Measurements from ENCODE around the gene VAMP2. TPM values are rescaled to one million over a fixed set of nuclear protein-coding genes. Genes with fewer than 3 reads are reported as not detected.

Gene VAMP2
- total RNA-seq, 1 experiment from 2014 or later = 5.0 TPM

- CTCF ChIA-PET = no interaction called here
Measured at GRCh38 chr17:8159459-8160223, 3.1 kb downstream of the VAMP2 start.

GRCh38 chr17:8159032-8159400 is 3.7 kb downstream of the VAMP2 start:
- Histone ChIP-seq H3K4me1 (ENCODE audit: insufficient read depth, low read length) (peaks cover 41% of the 10 kb centered on the region), H3K36me3 (ENCODE audit: low read depth, low read length) (no peaks in the 10 kb centered on the region; the same call in 1 of the 2 replicates), H3K27me3 (ENCODE audit: low read length) (no peaks in the 10 kb centered on the region), H3K9ac (ENCODE audit: low read length) (no peak overlapping the region), H3K9me2 (replicated peaks; ENCODE audit: low read length) (no peaks in the 10 kb centered on the region), H3K4me3 (ENCODE audit: low read length) (no peak overlapping the region), H3K4me2 (ENCODE audit: low read length) (no peak overlapping the region), H2AFZ (ENCODE audit: low read length) (no peak overlapping the region), H3F3A (ENCODE audit: low read length, unreplicated experiment) (no peaks in the 10 kb centered on the region), H3K27ac (ENCODE audit: low read length) (no peak overlapping the region), H3K9me3 (ENCODE audit: low read length) (no peaks in the 10 kb centered on the region), H3K79me2 (ENCODE audit: low read length) (peaks cover 36% of the 10 kb centered on the region), H4K20me1 (ENCODE audit: low read length) (peaks cover 15% of the 10 kb centered on the region; the same call in 1 of the 2 replicates)
- ChIA-PET POLR2A (ENCODE audit: unreplicated experiment) (no interaction called here), CTCF (no interaction called here)
- TF ChIP-seq EZH2 (IDR thresholded peaks at IDR 0.05; ENCODE audit: low read length, unreplicated experiment) = no peak
- TF ChIP-seq EZH2phosphoT487 (IDR thresholded peaks at IDR 0.05; ENCODE audit: borderline replicate concordance, low read length) = no peak
- TF ChIP-seq, protein P1, sequence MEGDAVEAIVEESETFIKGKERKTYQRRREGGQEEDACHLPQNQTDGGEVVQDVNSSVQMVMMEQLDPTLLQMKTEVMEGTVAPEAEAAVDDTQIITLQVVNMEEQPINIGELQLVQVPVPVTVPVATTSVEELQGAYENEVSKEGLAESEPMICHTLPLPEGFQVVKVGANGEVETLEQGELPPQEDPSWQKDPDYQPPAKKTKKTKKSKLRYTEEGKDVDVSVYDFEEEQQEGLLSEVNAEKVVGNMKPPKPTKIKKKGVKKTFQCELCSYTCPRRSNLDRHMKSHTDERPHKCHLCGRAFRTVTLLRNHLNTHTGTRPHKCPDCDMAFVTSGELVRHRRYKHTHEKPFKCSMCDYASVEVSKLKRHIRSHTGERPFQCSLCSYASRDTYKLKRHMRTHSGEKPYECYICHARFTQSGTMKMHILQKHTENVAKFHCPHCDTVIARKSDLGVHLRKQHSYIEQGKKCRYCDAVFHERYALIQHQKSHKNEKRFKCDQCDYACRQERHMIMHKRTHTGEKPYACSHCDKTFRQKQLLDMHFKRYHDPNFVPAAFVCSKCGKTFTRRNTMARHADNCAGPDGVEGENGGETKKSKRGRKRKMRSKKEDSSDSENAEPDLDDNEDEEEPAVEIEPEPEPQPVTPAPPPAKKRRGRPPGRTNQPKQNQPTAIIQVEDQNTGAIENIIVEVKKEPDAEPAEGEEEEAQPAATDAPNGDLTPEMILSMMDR (conservative IDR thresholded peaks at IDR 0.05; ENCODE audit: low read depth, low read length) = no peak
- ATAC-seq (no peak), DNase-seq (no peak)
- no TSS peak for BruUV-seq (replicated peaks)
- intact Hi-C loops (cut with micrococcal nuclease) = no loop called here

More at GRCh38 chr17:8159459-8160223, 3.1 kb downstream of the VAMP2 start:
- ATAC-seq (no peak), DNase-seq (no peak)
- no TSS peak for BruUV-seq (replicated peaks)
- POLR2A ChIA-PET (ENCODE audit: unreplicated experiment) = no interaction called here
- Histone ChIP-seq H3K79me2 (ENCODE audit: low read length) (peaks cover 33% of the 10 kb centered on the region), H3K4me2 (ENCODE audit: low read length) (no peak overlapping the region), H2AFZ (ENCODE audit: low read length) (no peak overlapping the region), H3K36me3 (ENCODE audit: low read depth, low read length) (no peaks in the 10 kb centered on the region; the same call in 1 of the 2 replicates), H3K9ac (ENCODE audit: low read length) (no peak overlapping the region), H3K9me3 (ENCODE audit: low read length) (no peaks in the 10 kb centered on the region), H3K9me2 (replicated peaks; ENCODE audit: low read length) (no peaks in the 10 kb centered on the region), H3K4me3 (ENCODE audit: low read length) (no peak overlapping the region), H3K27me3 (ENCODE audit: low read length) (no peaks in the 10 kb centered on the region), H4K20me1 (ENCODE audit: low read length) (peaks cover 13% of the 10 kb centered on the region; the same call in 1 of the 2 replicates), H3F3A (ENCODE audit: low read length, unreplicated experiment) (no peaks in the 10 kb centered on the region), H3K4me1 (ENCODE audit: insufficient read depth, low read length) (peaks cover 40% of the 10 kb centered on the region), H3K27ac (ENCODE audit: low read length) (no peak overlapping the region)
- TF ChIP-seq EZH2phosphoT487 (IDR thresholded peaks at IDR 0.05; ENCODE audit: borderline replicate concordance, low read length) (no peak), EZH2 (IDR thresholded peaks at IDR 0.05; ENCODE audit: low read length, unreplicated experiment) (no peak)
- TF ChIP-seq, protein P1 (conservative IDR thresholded peaks at IDR 0.05; ENCODE audit: low read depth, low read length) = no peak
- intact Hi-C loops (cut with micrococcal nuclease) = no loop called here

Measured in PC-3 (cell line).